Measurements from ENCODE around the gene PPIF. TPM values are rescaled to one million over a fixed set of nuclear protein-coding genes. Genes with fewer than 3 reads are reported as not detected.

PPIF gene
- total RNA-seq, 4 donors from 2014 or later, result 40.2 to 141 (median 56.6) TPM

GRCh38 chr10:79358811-79359210, 11.5 kb downstream of the PPIF start:
- WGBS, 2 donors, result 51 to 53% methylated on average over 5 of the region's 5 CpGs
- no peak overlapping the region for H3K27ac ChIP-seq
- DNase-seq, result no peak
- H3K4me3 ChIP-seq, result no peak overlapping the region
- no peaks in the 10 kb centered on the region for H3K9me3 ChIP-seq
- intact Hi-C loops (cut with DNase I), result no loop called here
- peaks cover 0 to 8% (median 0%) of the 10 kb centered on the region in 3 donors for H3K4me1 ChIP-seq
- H3K36me3 ChIP-seq, result peaks cover 5 to 38% (median 7%) of the 10 kb centered on the region in 3 donors
- TF ChIP-seq POLR2A (IDR thresholded peaks at IDR 0.05), result no peak
- TF ChIP-seq, protein P1, sequence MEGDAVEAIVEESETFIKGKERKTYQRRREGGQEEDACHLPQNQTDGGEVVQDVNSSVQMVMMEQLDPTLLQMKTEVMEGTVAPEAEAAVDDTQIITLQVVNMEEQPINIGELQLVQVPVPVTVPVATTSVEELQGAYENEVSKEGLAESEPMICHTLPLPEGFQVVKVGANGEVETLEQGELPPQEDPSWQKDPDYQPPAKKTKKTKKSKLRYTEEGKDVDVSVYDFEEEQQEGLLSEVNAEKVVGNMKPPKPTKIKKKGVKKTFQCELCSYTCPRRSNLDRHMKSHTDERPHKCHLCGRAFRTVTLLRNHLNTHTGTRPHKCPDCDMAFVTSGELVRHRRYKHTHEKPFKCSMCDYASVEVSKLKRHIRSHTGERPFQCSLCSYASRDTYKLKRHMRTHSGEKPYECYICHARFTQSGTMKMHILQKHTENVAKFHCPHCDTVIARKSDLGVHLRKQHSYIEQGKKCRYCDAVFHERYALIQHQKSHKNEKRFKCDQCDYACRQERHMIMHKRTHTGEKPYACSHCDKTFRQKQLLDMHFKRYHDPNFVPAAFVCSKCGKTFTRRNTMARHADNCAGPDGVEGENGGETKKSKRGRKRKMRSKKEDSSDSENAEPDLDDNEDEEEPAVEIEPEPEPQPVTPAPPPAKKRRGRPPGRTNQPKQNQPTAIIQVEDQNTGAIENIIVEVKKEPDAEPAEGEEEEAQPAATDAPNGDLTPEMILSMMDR (IDR thresholded peaks at IDR 0.05), result no peak
- H3K27me3 ChIP-seq, result no peaks in the 10 kb centered on the region

- Histone ChIP-seq H3K9me3 (no peaks in the 10 kb centered on the region), H3K4me1 (peaks cover 0 to 8% (median 0%) of the 10 kb centered on the region in 3 donors), H3K4me3 (no peak overlapping the region), H3K36me3 (peaks cover 0 to 27% (median 6%) of the 10 kb centered on the region in 3 donors), H3K27me3 (no peaks in the 10 kb centered on the region), H3K27ac (no peak overlapping the region)
- WGBS, 2 donors, result 86 to 87% methylated on average over 3 to 5 of the region's 6 CpGs
- intact Hi-C loops (cut with DNase I), result no loop called here
- no peak for TF ChIP-seq POLR2A (IDR thresholded peaks at IDR 0.05)
- TF ChIP-seq, protein P1 (IDR thresholded peaks at IDR 0.05), result no peak
- no peak for DNase-seq
Measured at GRCh38 chr10:79359816-79360498, 12.7 kb downstream of the PPIF start.

GRCh38 chr10:79360499-79361342, 13.5 kb downstream of the PPIF start:
- no peaks in the 10 kb centered on the region for H3K9me3 ChIP-seq
- peaks cover 0 to 19% (median 0%) of the 10 kb centered on the region in 3 donors for H3K36me3 ChIP-seq
- intact Hi-C loops (cut with DNase I), result no loop called here
- 86% methylated on average over 3 to 5 of the region's 5 CpGs for WGBS, 2 donors
- no peak overlapping the region for H3K4me3 ChIP-seq
- H3K27ac ChIP-seq, result no peak overlapping the region
- H3K27me3 ChIP-seq, result no peaks in the 10 kb centered on the region
- no peak for DNase-seq
- H3K4me1 ChIP-seq, result peaks cover 0 to 8% (median 0%) of the 10 kb centered on the region in 3 donors
- TF ChIP-seq POLR2A (IDR thresholded peaks at IDR 0.05), result no peak
- TF ChIP-seq, protein P1 (IDR thresholded peaks at IDR 0.05), result no peak

DNA sequence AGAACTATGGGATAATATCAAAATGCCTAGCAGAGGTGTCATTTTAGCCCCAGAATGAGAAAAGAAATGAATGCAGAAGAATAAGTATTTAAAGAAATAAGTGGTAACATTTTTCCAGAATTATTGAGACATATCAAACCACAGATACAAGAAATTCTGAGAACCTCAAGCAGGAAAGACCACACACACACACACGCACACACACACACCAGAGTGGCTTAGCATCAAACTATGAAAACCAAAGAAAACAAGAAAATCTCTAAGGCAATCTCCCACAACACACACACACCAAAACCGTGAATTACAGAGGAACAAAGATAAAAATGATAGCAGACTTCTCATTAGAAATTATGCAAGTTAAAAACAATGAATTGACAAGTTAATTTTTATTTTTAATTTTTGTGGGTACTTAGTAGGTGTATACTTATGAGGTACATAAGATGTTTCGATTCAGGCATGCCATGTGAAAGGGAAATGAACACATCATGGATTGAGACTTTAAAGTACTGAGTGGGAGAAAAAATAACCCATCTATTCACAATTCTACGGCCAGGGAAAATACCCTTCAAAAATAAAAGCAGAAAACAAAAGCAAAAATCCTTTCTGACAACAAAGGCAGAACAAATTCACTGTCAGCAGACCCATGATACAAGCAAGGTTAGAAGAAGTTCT, 14.6 kb downstream of the PPIF start:
- intact Hi-C loops (cut with DNase I), result no loop called here
- Histone ChIP-seq H3K4me1 (peaks cover 0 to 8% (median 0%) of the 10 kb centered on the region in 3 donors), H3K27me3 (no peaks in the 10 kb centered on the region), H3K9me3 (no peaks in the 10 kb centered on the region), H3K36me3 (peaks cover 0 to 10% (median 0%) of the 10 kb centered on the region in 3 donors), H3K27ac (no peak overlapping the region), H3K4me3 (no peak overlapping the region)
- 69 to 75% methylated on average over 4 of the region's 4 CpGs for WGBS, 2 donors
- TF ChIP-seq, protein P1 (IDR thresholded peaks at IDR 0.05), result no peak
- TF ChIP-seq POLR2A (IDR thresholded peaks at IDR 0.05), result no peak
- DNase-seq, result no peak

Measured in esophagus squamous epithelium (tissue), 5 donors.